HG02798 (cell line): ENCODE results near the gene MADCAM1.
"Not testable (repeated sequence)": the region's sequence is repeated elsewhere in the genome, so short reads cannot be mapped to it uniquely, and the experiment has no call there.

Source experiments
- ATAC-seq: cut with Tn5 transposase; IDR thresholded peaks from one replicate; pipeline ENCODE4 v1.9.1; 2021; ENCODE audit warnings: mild to moderate bottlenecking; ENCODE audit not compliant: unreplicated experiment, poor library complexity

The MADCAM1 gene

GRCh38 chr19:464208-464545 is 32.1 kb upstream of the MADCAM1 start:
- no peak for ATAC-seq

GRCh38 chr19:465056-465816 is 31.1 kb upstream of the MADCAM1 start:
- ATAC-seq, result no peak

GRCh38 chr19:467554-467953 is 28.7 kb upstream of the MADCAM1 start:
- ATAC-seq, result no peak

- no peak for ATAC-seq
These were observed 27.6 kb upstream of the MADCAM1 start for GRCh38 chr19:468587-469256.

GRCh38 chr19:469833-470232 is 26.5 kb upstream of the MADCAM1 start:
- no peak for ATAC-seq

- ATAC-seq, result no peak
These were observed 25.6 kb upstream of the MADCAM1 start for GRCh38 chr19:470701-471100.

GRCh38 chr19:472005-472858 is 24.1 kb upstream of the MADCAM1 start:
- ATAC-seq, result no peak

GRCh38 chr19:474126-475078 is 21.9 kb upstream of the MADCAM1 start:
- ATAC-seq, result no peak

- ATAC-seq, result no peak
These were observed 20.9 kb upstream of the MADCAM1 start for GRCh38 chr19:475360-475759.

GRCh38 chr19:478236-478903 is 17.9 kb upstream of the MADCAM1 start:
- ATAC-seq, result no peak

- ATAC-seq, result no peak
These were observed 17.3 kb upstream of the MADCAM1 start for GRCh38 chr19:478976-479375.

- no peak for ATAC-seq
These were observed 16.1 kb upstream of the MADCAM1 start for GRCh38 chr19:480016-480855.

GRCh38 chr19:481100-481499 is 15.2 kb upstream of the MADCAM1 start:
- not testable (repeated sequence) for ATAC-seq

GRCh38 chr19:482186-483041 is 13.9 kb upstream of the MADCAM1 start:
- ATAC-seq, result no peak

GRCh38 chr19:483332-484072 is 12.8 kb upstream of the MADCAM1 start:
- no peak for ATAC-seq

GRCh38 chr19:484494-484893 is 11.8 kb upstream of the MADCAM1 start:
- ATAC-seq, result no peak

GRCh38 chr19:485077-485476 is 11.2 kb upstream of the MADCAM1 start:
- no peak for ATAC-seq
